ENCODE measurements around the gene FGL2. TPM values are rescaled to one million over a fixed set of nuclear protein-coding genes. Genes with fewer than 3 reads are reported as not detected.
"Not testable (repeated sequence)": the region's sequence is repeated elsewhere in the genome, so short reads cannot be mapped to it uniquely, and the experiment has no call there.

The FGL2 gene
- total RNA-seq, 2 experiments from 2014 or later: 1.5 to 1.6 TPM

DNA sequence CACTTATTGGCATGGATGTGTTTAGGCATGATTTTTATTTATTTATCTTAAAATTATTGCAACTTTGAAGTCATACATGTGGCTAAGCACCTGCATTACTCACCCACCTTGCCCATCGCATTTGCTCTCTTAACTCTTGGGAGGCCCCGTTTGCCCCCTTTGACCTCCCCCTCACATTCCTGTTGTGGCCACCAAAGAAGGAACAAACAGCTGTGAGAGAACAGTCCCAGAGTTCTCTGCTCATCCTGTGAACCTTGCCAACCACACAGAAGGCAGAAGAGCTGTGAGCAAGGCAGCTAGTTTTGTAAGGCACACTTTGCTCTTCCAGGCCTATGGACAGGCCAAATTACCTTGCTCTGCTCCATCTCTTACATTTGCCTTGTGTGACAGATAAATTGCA is 23.6 kb upstream of the FGL2 start:
- H3K4me3 Mint-ChIP-seq: no peak overlapping the region
- H3K36me3 ChIP-seq (ENCODE audit: insufficient read depth, low read length): no peaks in the 10 kb centered on the region
- no peaks in the 10 kb centered on the region for H3K9me3 Mint-ChIP-seq
- H3K36me3 Mint-ChIP-seq (ENCODE audit: low read depth): peaks cover 10% of the 10 kb centered on the region
- H3K27me3 ChIP-seq (ENCODE audit: control insufficient read depth in 1 of 2, insufficient read depth in 2 of 2, low read length in 2 of 2): no peaks in the 10 kb centered on the region
- no peak overlapping the region for H3K4me3 ChIP-seq (ENCODE audit: low read length)
- H3K27me3 Mint-ChIP-seq: no peaks in the 10 kb centered on the region
- peak overlapping the region; percentile 27 for H3K27ac Mint-ChIP-seq
- no peak overlapping the region for H3K27ac ChIP-seq (ENCODE audit: low read depth in 1 of 2, low read length in 2 of 2)
- H3K4me1 Mint-ChIP-seq (ENCODE audit: low read depth): peaks cover 24% of the 10 kb centered on the region
- H3K4me1 ChIP-seq (ENCODE audit: insufficient read depth, low read length): peaks cover 12% of the 10 kb centered on the region
- intact Hi-C loops (cut with DNase I, micrococcal nuclease): no loop called here
- ChIA-PET CTCF (no interaction called here), POLR2A (interaction anchor here (0.6 kb wide), 1 partner anchor 29 kb away, joined by 3 read pairs; no protein-coding TSS in a partner anchor)
- TF ChIP-seq, protein P1, sequence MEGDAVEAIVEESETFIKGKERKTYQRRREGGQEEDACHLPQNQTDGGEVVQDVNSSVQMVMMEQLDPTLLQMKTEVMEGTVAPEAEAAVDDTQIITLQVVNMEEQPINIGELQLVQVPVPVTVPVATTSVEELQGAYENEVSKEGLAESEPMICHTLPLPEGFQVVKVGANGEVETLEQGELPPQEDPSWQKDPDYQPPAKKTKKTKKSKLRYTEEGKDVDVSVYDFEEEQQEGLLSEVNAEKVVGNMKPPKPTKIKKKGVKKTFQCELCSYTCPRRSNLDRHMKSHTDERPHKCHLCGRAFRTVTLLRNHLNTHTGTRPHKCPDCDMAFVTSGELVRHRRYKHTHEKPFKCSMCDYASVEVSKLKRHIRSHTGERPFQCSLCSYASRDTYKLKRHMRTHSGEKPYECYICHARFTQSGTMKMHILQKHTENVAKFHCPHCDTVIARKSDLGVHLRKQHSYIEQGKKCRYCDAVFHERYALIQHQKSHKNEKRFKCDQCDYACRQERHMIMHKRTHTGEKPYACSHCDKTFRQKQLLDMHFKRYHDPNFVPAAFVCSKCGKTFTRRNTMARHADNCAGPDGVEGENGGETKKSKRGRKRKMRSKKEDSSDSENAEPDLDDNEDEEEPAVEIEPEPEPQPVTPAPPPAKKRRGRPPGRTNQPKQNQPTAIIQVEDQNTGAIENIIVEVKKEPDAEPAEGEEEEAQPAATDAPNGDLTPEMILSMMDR (IDR thresholded peaks at IDR 0.05): no peak
- DNase-seq: no peak
- H3K9me3 ChIP-seq (ENCODE audit: control insufficient read depth in 1 of 2, insufficient read depth in 1 of 2, low read length in 2 of 2): peaks cover 0 to 6% of the 10 kb centered on the region in 2 experiments
- ATAC-seq (ENCODE audit: poor library complexity): no peak

DNA sequence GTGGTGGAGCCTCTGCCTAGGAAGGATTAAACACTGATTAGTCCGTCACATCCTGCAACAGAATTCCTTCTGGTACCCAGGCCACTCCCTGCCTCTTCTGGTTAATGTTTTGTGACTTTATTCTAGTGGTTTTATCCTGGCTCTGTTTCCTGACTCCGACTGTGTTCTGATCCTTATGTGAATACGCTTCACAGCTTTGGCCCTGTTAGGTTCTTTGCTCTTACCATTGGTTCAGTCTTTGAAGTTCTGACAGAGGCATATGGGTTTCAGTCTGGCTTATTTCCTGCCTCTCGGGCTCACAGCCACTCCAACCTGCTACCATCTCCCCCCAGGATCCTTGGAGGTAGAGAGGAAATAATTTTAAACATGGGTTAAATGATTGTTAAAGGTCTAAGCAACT is 23.2 kb upstream of the FGL2 start:
- Histone ChIP-seq H3K36me3 (ENCODE audit: insufficient read depth, low read length) (no peaks in the 10 kb centered on the region), H3K27ac (ENCODE audit: low read depth in 1 of 2, low read length in 2 of 2) (no peak overlapping the region), H3K27me3 (ENCODE audit: control insufficient read depth in 1 of 2, insufficient read depth in 2 of 2, low read length in 2 of 2) (no peaks in the 10 kb centered on the region), H3K4me1 (ENCODE audit: insufficient read depth, low read length) (peaks cover 12% of the 10 kb centered on the region), H3K4me3 (ENCODE audit: low read length) (no peak overlapping the region), H3K9me3 (ENCODE audit: control insufficient read depth in 1 of 2, insufficient read depth in 1 of 2, low read length in 2 of 2) (peaks cover 0 to 6% of the 10 kb centered on the region in 2 experiments)
- Mint-ChIP-seq H3K36me3 (ENCODE audit: low read depth) (peaks cover 10% of the 10 kb centered on the region), H3K9me3 (no peaks in the 10 kb centered on the region), H3K4me3 (no peak overlapping the region), H3K4me1 (ENCODE audit: low read depth) (peaks cover 24% of the 10 kb centered on the region), H3K27ac (peak overlapping the region; percentile 27), H3K27me3 (no peaks in the 10 kb centered on the region)
- ATAC-seq (ENCODE audit: poor library complexity) (peak; percentile 89), DNase-seq (peak in 1 of 14 experiments; percentile 15)
- TF ChIP-seq, protein P1 (IDR thresholded peaks at IDR 0.05): no peak
- ChIA-PET CTCF (no interaction called here), POLR2A (no interaction called here)
- intact Hi-C loops (cut with DNase I, micrococcal nuclease): no loop called here

DNA sequence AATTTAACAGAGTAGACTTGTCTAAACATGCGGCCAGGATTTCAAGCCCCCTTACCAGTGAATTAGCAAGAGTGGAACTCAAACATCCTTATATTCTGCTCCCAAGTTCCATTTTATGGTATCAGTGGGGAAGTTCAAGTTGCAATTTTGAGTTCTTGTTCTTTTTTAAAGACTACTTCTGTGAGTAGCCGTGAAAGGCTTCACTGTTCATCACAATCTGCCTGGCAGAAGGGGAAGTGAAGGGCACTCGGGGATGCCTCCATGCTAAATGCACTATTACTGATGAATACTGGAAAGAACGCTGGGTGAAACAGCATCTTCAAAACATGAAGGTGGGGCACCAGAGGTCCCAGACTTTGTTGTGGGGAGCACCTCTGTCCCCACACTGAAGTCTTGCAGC is 22.4 kb upstream of the FGL2 start:
- H3K4me3 ChIP-seq (ENCODE audit: low read length): no peak overlapping the region
- no peak overlapping the region for H3K27ac Mint-ChIP-seq

DNA sequence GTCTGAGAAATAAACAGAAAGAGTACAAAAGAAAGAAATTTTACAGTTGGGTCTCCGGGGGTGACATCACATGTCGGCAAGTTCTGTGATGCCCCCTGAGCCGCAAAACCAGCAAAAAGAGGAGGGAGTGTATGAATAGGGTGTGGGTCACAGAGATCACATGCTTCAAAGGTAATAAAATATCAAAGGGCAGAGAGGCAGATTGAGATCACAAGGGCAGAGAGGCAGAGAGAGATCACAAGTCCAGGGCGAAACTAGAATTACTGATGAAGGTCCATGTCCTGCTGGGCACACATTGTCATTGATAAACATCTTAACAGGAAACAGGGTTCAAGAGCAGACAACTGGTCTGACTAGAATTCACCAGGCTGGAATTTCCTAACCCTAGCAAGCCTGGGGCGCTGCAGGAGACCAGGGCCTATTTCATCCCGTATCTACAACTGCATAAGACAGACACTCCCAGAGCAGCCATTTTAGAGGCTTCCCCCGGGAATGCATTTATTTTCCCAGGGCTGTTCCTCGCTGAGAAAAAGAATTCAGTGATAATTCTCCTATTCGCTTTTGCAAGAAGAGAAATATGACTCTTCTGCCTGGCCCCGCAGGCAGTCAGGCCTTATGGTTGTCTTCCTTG is 20.2 kb upstream of the FGL2 start:
- intact Hi-C loops (cut with DNase I, micrococcal nuclease); H3K4me3 Mint-ChIP-seq; H3K27me3 ChIP-seq (ENCODE audit: control insufficient read depth in 1 of 2, insufficient read depth in 2 of 2, low read length in 2 of 2); H3K9me3 ChIP-seq (ENCODE audit: control insufficient read depth in 1 of 2, insufficient read depth in 1 of 2, low read length in 2 of 2); ATAC-seq (ENCODE audit: poor library complexity); H3K36me3 ChIP-seq (ENCODE audit: insufficient read depth, low read length); CTCF ChIA-PET; DNase-seq; POLR2A ChIA-PET; H3K4me3 ChIP-seq (ENCODE audit: low read length); H3K27ac Mint-ChIP-seq; H3K27ac ChIP-seq (ENCODE audit: low read depth in 1 of 2, low read length in 2 of 2); H3K9me3 Mint-ChIP-seq; H3K27me3 Mint-ChIP-seq: not testable (repeated sequence)
- Mint-ChIP-seq H3K36me3 (ENCODE audit: low read depth) (peaks cover 10% of the 10 kb centered on the region), H3K4me1 (ENCODE audit: low read depth) (peaks cover 24% of the 10 kb centered on the region)
- peaks cover 12% of the 10 kb centered on the region for H3K4me1 ChIP-seq (ENCODE audit: insufficient read depth, low read length)

More for the DNA sequence above, 22.4 kb upstream of the FGL2 start:
- TF ChIP-seq, protein P1 (IDR thresholded peaks at IDR 0.05): no peak
- Mint-ChIP-seq H3K4me3 (no peak overlapping the region), H3K4me1 (ENCODE audit: low read depth) (peaks cover 24% of the 10 kb centered on the region), H3K27me3 (no peaks in the 10 kb centered on the region), H3K9me3 (no peaks in the 10 kb centered on the region), H3K36me3 (ENCODE audit: low read depth) (peaks cover 10% of the 10 kb centered on the region)
- ChIA-PET POLR2A (no interaction called here), CTCF (interaction anchor here (0.5 kb wide), 1 partner anchor 9 kb away, joined by 4 read pairs; no protein-coding TSS in a partner anchor)
- ATAC-seq (ENCODE audit: poor library complexity) (no peak), DNase-seq (no peak)
- Histone ChIP-seq H3K9me3 (ENCODE audit: control insufficient read depth in 1 of 2, insufficient read depth in 1 of 2, low read length in 2 of 2) (peaks cover 0 to 6% of the 10 kb centered on the region in 2 experiments), H3K27me3 (ENCODE audit: control insufficient read depth in 1 of 2, insufficient read depth in 2 of 2, low read length in 2 of 2) (no peaks in the 10 kb centered on the region), H3K36me3 (ENCODE audit: insufficient read depth, low read length) (no peaks in the 10 kb centered on the region), H3K27ac (ENCODE audit: low read depth in 1 of 2, low read length in 2 of 2) (no peak overlapping the region), H3K4me1 (ENCODE audit: insufficient read depth, low read length) (peaks cover 12% of the 10 kb centered on the region)
- intact Hi-C loops (cut with DNase I, micrococcal nuclease): no loop called here
